ENCODE data around the gene CABP1. TPM values are rescaled to one million over a fixed set of nuclear protein-coding genes. Genes with fewer than 3 reads are reported as not detected.

Gene CABP1
- total RNA-seq, 1 experiment from 2014 or later: 3.0 TPM

DNA sequence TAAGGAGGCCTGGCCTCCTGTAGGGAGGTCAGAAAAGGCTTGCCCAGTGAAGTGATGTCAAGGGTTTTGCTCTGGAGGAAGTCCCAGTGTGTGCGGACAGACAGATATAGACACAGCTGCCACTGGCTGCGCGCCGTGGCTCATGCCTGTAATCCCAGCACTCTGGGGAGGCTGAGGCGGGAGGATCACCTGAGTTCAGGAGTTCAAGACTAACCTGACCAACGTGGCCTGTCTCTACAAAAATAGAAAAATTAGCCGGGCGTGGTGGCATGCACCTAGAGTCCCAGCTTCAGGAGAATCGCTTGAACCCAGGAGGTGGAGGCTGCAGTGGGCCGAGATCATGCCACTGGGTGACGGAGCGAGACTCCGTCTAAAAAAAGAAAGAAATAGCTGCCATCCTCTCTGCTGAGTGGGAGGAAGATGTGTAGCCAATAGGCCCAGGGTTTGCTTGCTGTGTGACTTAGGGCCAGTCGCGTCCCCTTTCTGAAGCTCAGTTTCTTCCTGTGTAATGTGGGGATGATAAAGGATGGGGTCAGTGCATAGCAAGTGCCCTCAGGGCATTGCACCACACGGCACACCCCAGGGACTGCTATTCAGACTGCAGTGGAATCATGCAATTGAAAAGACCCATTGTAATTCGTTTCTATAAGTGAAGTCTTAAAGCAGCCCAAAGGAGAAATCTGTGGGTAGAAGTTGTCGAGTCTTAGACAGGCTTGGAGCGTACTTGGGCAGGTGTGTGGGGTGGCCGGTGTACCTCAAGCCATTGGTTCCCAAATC, 27.9 kb downstream of the CABP1 start:
- Mint-ChIP-seq H3K27me3 (ENCODE audit: low read depth) (no peaks in the 10 kb centered on the region; the same call in 1 of the 2 replicates), H3K9me3 (no peaks in the 10 kb centered on the region), H3K4me3 (peak overlapping the region; percentile 15 to 30; a peak in 3 of 5 replicates), H3K36me3 (ENCODE audit: insufficient read depth in 1 of 3, low read depth in 3 of 3) (no peaks in the 10 kb centered on the region; a peak in 1 of 7 replicates), H3K27ac (peak overlapping the region in 2 of 3 experiments; percentile 80 to 91; a peak in 6 of 7 replicates), H3K4me1 (peaks cover 34% of the 10 kb centered on the region in 2 experiments)
- no peak overlapping the region for H4K91ac ChIP-seq (ENCODE audit: insufficient read length, low read depth, low read length)
- H2BK12ac ChIP-seq (ENCODE audit: insufficient read length, low read depth, low read length): no peak overlapping the region
- H4K20me1 ChIP-seq (ENCODE audit: control insufficient read depth, insufficient read depth, insufficient read length): no peaks in the 10 kb centered on the region
- TF ChIP-seq CTCF (conservative IDR thresholded peaks at IDR 0.05): no peak
- no peak overlapping the region for H3K4ac ChIP-seq (ENCODE audit: low read depth, low read length)
- no peak overlapping the region for H2BK15ac ChIP-seq (ENCODE audit: low read depth, low read length)
- no peak overlapping the region for H3K23ac ChIP-seq (ENCODE audit: insufficient read length, low read depth, low read length)
- H3K9ac ChIP-seq (ENCODE audit: extremely low read depth, insufficient read length, low read length): no peak overlapping the region
- H3K27me3 ChIP-seq (ENCODE audit: insufficient read depth, low read length): no peaks in the 10 kb centered on the region
- no peak overlapping the region for H4K8ac ChIP-seq (replicated peaks; ENCODE audit: insufficient read length, low read depth, low read length)
- H3T11ph ChIP-seq (ENCODE audit: low read length): no peak overlapping the region
- no peak overlapping the region for H2BK120ac ChIP-seq (ENCODE audit: low read depth, low read length, poor library complexity, severe bottlenecking)
- H3K14ac ChIP-seq (ENCODE audit: insufficient read depth, low read length): no peak overlapping the region
- H3K18ac ChIP-seq (ENCODE audit: insufficient read length, low read depth, low read length): no peak overlapping the region
- H2BK5ac ChIP-seq (ENCODE audit: insufficient read length, low read length): no peak overlapping the region
- no peak overlapping the region for H2BK20ac ChIP-seq (ENCODE audit: low read depth, low read length, poor library complexity, severe bottlenecking)
- H3K79me2 ChIP-seq (ENCODE audit: insufficient read depth, low read length): no peaks in the 10 kb centered on the region
- H3K4me2 ChIP-seq (ENCODE audit: insufficient read depth, insufficient read length, low read length): peak overlapping the region; percentile 12
- no peak overlapping the region for H2AFZ ChIP-seq (ENCODE audit: low read length)
- no peak overlapping the region for H2AK5ac ChIP-seq (ENCODE audit: insufficient read length, low read length)
- H3K56ac ChIP-seq (ENCODE audit: insufficient read length, low read depth, low read length): no peak overlapping the region
- H3K9me3 ChIP-seq (ENCODE audit: control insufficient read depth, low read depth, low read length): no peaks in the 10 kb centered on the region
- no peaks in the 10 kb centered on the region for H3K23me2 ChIP-seq (ENCODE audit: insufficient read length, low read depth, low read length, poor library complexity, severe bottlenecking)
- H3K4me1 ChIP-seq (ENCODE audit: insufficient read depth, low read length): peaks cover 2% of the 10 kb centered on the region; the same call in 1 of the 2 replicates
- DNase-seq: peak; percentile 75
- WGBS (ENCODE audit: extremely low coverage, insufficient read length, low lambda C conversion rate): no CpG with 5 or more reads among the region's 20 CpGs
- H3K79me1 ChIP-seq (ENCODE audit: insufficient read depth, low read depth, low read length, poor library complexity, severe bottlenecking): no peaks in the 10 kb centered on the region
- H3K27ac ChIP-seq (ENCODE audit: insufficient read length, low read depth, low read length): no peak overlapping the region
- no peak overlapping the region for H4K5ac ChIP-seq (ENCODE audit: insufficient read length, low read depth, low read length)
